Caco-2 (cell line): ENCODE results near the gene ZNF511. TPM values are rescaled to one million over a fixed set of nuclear protein-coding genes. Genes with fewer than 3 reads are reported as not detected.

Experiments
- BruUV-seq: library from RNA; stranded (reverse); fragments of 400-500 nt; replicated peaks from 2 replicates; lab custom pipeline; 2021; lab: Mats Ljungman, UMichigan
- CTCF ChIA-PET: fragments of 300-600 bp; sonication (Branson Sonifier 250); formaldehyde crosslinking; loops from one replicate; lab custom pipeline; 2022; ENCODE audit warnings: antibody characterized with exemption; lab: Charles Lee
- POLR2A ChIA-PET: fragments of 300-600 bp; sonication (Branson Sonifier 250); formaldehyde crosslinking; loops from one replicate; lab custom pipeline; 2022; ENCODE audit warnings: antibody characterized with exemption; lab: Charles Lee
- DNase-seq, 2 experiments: peaks; one replicate each; pipeline versions ENCODE4 v3.0.0 to v3.0.0-alpha.2; 2020 to 2022
- H3K27me3 ChIP-seq: replicated peaks from 2 replicates; pipeline ENCODE4 v1.6.0; 2011; ENCODE audit warnings: low read length; ENCODE audit not compliant: control insufficient read depth, insufficient read depth
- H3K36me3 ChIP-seq: 2 replicates; pipeline ENCODE4 v1.5.1; 2011; ENCODE audit warnings: low read length; ENCODE audit not compliant: control insufficient read depth, insufficient read depth
- H3K4me1 ChIP-seq: fragments of 250-450 bp; sonication (Bioruptor Pico); 2 replicates; pipeline ENCODE4 v1.5.1; 2020; ENCODE audit warnings: mild to moderate bottlenecking
- H3K4me3 ChIP-seq: 2 replicates; pipeline ENCODE4 v1.5.1; 2011; ENCODE audit warnings: low read depth, mild to moderate bottlenecking, control low read depth, low read length
- H3K9me3 ChIP-seq: fragments of 250-450 bp; sonication (Bioruptor Pico); 2 replicates; pipeline ENCODE4 v1.5.1; 2020; ENCODE audit warnings: mild to moderate bottlenecking, moderate library complexity
- H3K27ac Mint-ChIP-seq: one replicate; pipeline ENCODE4 v1.8.0; 2022; ENCODE audit warnings: mixed read lengths; ENCODE audit not compliant: unreplicated experiment
- H3K27me3 Mint-ChIP-seq: one replicate; pipeline ENCODE4 v1.8.0; 2022; ENCODE audit warnings: mixed read lengths; ENCODE audit not compliant: insufficient read depth, unreplicated experiment
- H3K36me3 Mint-ChIP-seq: one replicate; pipeline ENCODE4 v1.8.0; 2022; ENCODE audit warnings: mild to moderate bottlenecking, mixed read lengths; ENCODE audit not compliant: insufficient read depth, unreplicated experiment
- H3K4me1 Mint-ChIP-seq: one replicate; pipeline ENCODE4 v1.8.0; 2022; ENCODE audit warnings: low read depth, mixed read lengths; ENCODE audit not compliant: unreplicated experiment
- H3K4me3 Mint-ChIP-seq: one replicate; pipeline ENCODE4 v1.8.0; 2022; ENCODE audit warnings: mild to moderate bottlenecking, moderate library complexity, mixed read lengths; ENCODE audit not compliant: unreplicated experiment
- H3K9me3 Mint-ChIP-seq: one replicate; pipeline ENCODE4 v1.8.0; 2022; ENCODE audit warnings: mixed read lengths; ENCODE audit not compliant: unreplicated experiment
- CTCF ChIP-seq, 2 experiments: fragments of 200-600 bp in 1 of 2; IDR thresholded peaks; 1 replicate in 1 of 2; 2 replicates in 1 of 2; pipeline versions ENCODE4 v1.5.1 to v1.8.0; 2011 to 2022; ENCODE audit warnings: antibody characterized with exemption in 1 of 2, control low read depth in 1 of 2, inconsistent platforms in 1 of 2, low read depth in 1 of 2, low read length in 1 of 2, mild to moderate bottlenecking in 1 of 2, moderate library complexity in 1 of 2; ENCODE audit not compliant: insufficient read depth in 1 of 2, severe bottlenecking in 1 of 2, unreplicated experiment in 1 of 2
- intact Hi-C: fragments of 100-400 bp; cut with micrococcal nuclease; formaldehyde crosslinking; loops from one replicate; pipeline ENCODE4 v1.10.0; 2022; ENCODE audit not compliant: unreplicated experiment
- total RNA-seq: library from RNA; stranded (reverse); gene quantifications from 2 replicates; pipeline ENCODE4 v1.2.3, GENCODE V29; 2022

ZNF511 gene
- total RNA-seq, 1 experiment from 2014 or later = 98.5 TPM

- no TSS peak for BruUV-seq
- Mint-ChIP-seq H3K27ac (no peak overlapping the region), H3K4me3 (no peak overlapping the region), H3K4me1 (peaks cover 5% of the 10 kb centered on the region), H3K27me3 (peaks cover 1% of the 10 kb centered on the region), H3K9me3 (no peaks in the 10 kb centered on the region), H3K36me3 (peaks cover 3% of the 10 kb centered on the region)
- Histone ChIP-seq H3K4me3 (no peak overlapping the region), H3K4me1 (peaks cover 28% of the 10 kb centered on the region), H3K9me3 (peaks cover 24% of the 10 kb centered on the region; the same call in 1 of the 2 replicates), H3K36me3 (no peaks in the 10 kb centered on the region), H3K27me3 (peaks cover 4% of the 10 kb centered on the region)
- POLR2A ChIA-PET = no interaction called here
- CTCF ChIA-PET = interaction anchor here (0.8 kb wide), 1 partner anchor 10 kb away, joined by 3 read pairs; no protein-coding TSS in a partner anchor
- no peak for TF ChIP-seq CTCF (IDR thresholded peaks at IDR 0.05; ENCODE audit: insufficient read depth in 1 of 2, low read depth in 1 of 2, low read length in 1 of 2, severe bottlenecking in 1 of 2, unreplicated experiment in 1 of 2)
- intact Hi-C loops = no loop called here
- no peak for DNase-seq
Observed at GRCh38 chr10:133339708-133340380, 31.1 kb downstream of the ZNF511 start.

DNA sequence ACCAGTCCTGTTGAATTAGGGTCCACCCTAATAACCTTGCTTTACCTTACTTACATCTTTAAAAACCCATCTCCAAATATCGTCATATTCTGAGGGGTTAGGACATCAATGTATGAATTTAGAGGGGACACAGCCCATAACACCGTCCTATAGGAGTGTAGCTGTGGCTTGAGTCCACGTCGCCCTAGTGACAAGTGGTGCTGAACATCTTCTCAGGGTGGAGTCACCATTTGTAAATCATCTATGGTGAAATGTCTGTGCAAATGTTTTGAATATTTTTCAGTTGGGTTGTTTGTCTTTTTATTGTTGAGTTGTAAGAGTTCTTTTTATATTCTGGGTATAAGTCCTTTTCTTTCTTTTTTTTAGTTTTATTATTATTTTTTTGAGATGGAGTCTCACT, 33.3 kb downstream of the ZNF511 start:
- CTCF ChIA-PET = no interaction called here
- H3K9me3 ChIP-seq = peaks cover 27% of the 10 kb centered on the region; the same call in 1 of the 2 replicates
- no TSS peak for BruUV-seq
- Mint-ChIP-seq H3K4me1 (peaks cover 13% of the 10 kb centered on the region), H3K4me3 (no peak overlapping the region), H3K36me3 (peaks cover 16% of the 10 kb centered on the region), H3K9me3 (peaks cover 9% of the 10 kb centered on the region), H3K27ac (no peak overlapping the region), H3K27me3 (no peaks in the 10 kb centered on the region)
- peaks cover 15% of the 10 kb centered on the region for H3K4me1 ChIP-seq
- POLR2A ChIA-PET = no interaction called here
- no peak overlapping the region for H3K4me3 ChIP-seq
- no peak for TF ChIP-seq CTCF (IDR thresholded peaks at IDR 0.05; ENCODE audit: insufficient read depth in 1 of 2, low read depth in 1 of 2, low read length in 1 of 2, severe bottlenecking in 1 of 2, unreplicated experiment in 1 of 2)
- H3K36me3 ChIP-seq = no peaks in the 10 kb centered on the region
- no peaks in the 10 kb centered on the region; the same call in none of the 2 replicates for H3K27me3 ChIP-seq
- intact Hi-C loops = no loop called here
- no peak for DNase-seq

DNA sequence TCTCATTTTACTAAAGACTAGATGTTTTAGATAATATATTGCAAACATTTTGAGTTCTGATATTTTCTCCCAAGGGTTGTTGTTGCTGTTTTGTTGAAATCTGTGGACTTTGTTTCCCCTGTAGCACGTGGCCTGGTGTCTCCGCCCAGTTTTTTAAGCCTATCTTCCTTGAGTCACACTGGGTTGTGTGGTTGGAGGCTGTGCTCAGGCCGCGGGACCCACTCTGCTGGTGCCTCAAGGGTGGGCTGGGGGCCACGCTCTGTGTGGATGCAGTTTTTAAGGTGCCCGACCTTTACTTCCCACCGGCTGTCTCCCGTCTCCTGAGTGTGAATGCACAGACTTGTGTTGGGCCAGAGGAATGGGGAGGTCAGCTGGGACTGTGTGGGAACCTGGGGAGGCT, 34.2 kb downstream of the ZNF511 start:
- Histone ChIP-seq H3K4me3 (no peak overlapping the region), H3K27me3 (no peaks in the 10 kb centered on the region), H3K36me3 (no peaks in the 10 kb centered on the region), H3K4me1 (peaks cover 23% of the 10 kb centered on the region), H3K9me3 (peaks cover 25% of the 10 kb centered on the region; the same call in 1 of the 2 replicates)
- no TSS peak for BruUV-seq
- H3K36me3 Mint-ChIP-seq = peaks cover 22% of the 10 kb centered on the region
- ChIA-PET CTCF (no interaction called here), POLR2A (no interaction called here)
- intact Hi-C loops = no loop called here
- H3K27ac Mint-ChIP-seq = no peak overlapping the region
- no peak for DNase-seq
- peaks cover 13% of the 10 kb centered on the region for H3K4me1 Mint-ChIP-seq
- no peak overlapping the region for H3K4me3 Mint-ChIP-seq
- TF ChIP-seq CTCF (IDR thresholded peaks at IDR 0.05; ENCODE audit: insufficient read depth in 1 of 2, low read depth in 1 of 2, low read length in 1 of 2, severe bottlenecking in 1 of 2, unreplicated experiment in 1 of 2) = no peak
- peaks cover 9% of the 10 kb centered on the region for H3K9me3 Mint-ChIP-seq
- no peaks in the 10 kb centered on the region for H3K27me3 Mint-ChIP-seq
